Fibroblast of mammary gland (primary cell): ENCODE data around the gene TM4SF20.

Source experiments
- DNase-seq: peaks from one replicate; pipeline ENCODE4 v3.0.0-alpha.2; 2010; ENCODE audit warnings: low read depth
- H3K4me3 ChIP-seq: 2 replicates; pipeline ENCODE4 v1.5.1; 2011; ENCODE audit warnings: low read depth, mild to moderate bottlenecking, low read length, moderate library complexity; ENCODE audit not compliant: control insufficient read depth
- CTCF ChIP-seq: conservative IDR thresholded peaks from 2 replicates; pipeline ENCODE4 v1.5.1; 2011; ENCODE audit warnings: low read depth, low read length, inconsistent platforms; ENCODE audit not compliant: control insufficient read depth, insufficient read depth

The TM4SF20 gene, protein sequence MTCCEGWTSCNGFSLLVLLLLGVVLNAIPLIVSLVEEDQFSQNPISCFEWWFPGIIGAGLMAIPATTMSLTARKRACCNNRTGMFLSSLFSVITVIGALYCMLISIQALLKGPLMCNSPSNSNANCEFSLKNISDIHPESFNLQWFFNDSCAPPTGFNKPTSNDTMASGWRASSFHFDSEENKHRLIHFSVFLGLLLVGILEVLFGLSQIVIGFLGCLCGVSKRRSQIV

DNA sequence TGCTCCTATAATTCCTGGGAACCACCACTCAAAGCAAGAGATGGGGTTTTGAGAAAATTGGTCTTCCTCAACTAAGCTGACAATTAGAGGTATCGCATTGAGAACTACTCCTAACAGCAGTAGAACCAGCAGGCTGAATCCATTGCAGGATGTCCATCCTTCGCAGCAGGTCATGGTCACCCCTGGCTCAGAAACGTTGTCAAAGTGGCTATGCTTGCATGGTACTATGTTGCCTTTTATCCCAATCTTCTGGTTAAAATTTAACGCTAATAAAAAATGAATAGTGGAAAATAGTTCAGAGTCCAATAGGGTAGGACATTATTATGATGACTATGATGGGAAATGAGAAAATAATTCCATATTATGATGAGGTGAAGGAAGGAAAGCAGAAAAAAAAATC, at the start of gene TM4SF20:
TM4SF20 (minus strand) TSS at position 212 of the 400 bp plus-strand sequence; CDS start at position 174, 38 bp downstream.
- no peak for TF ChIP-seq CTCF
- no peak within 1 kb of the TSS for H3K4me3 ChIP-seq
- no peak for DNase-seq

GRCh38 chr2:227428731-227429285, 49.7 kb upstream of the TM4SF20 start:
- DNase-seq = no peak
- H3K4me3 ChIP-seq = no peak overlapping the region
- no peak for TF ChIP-seq CTCF

DNA sequence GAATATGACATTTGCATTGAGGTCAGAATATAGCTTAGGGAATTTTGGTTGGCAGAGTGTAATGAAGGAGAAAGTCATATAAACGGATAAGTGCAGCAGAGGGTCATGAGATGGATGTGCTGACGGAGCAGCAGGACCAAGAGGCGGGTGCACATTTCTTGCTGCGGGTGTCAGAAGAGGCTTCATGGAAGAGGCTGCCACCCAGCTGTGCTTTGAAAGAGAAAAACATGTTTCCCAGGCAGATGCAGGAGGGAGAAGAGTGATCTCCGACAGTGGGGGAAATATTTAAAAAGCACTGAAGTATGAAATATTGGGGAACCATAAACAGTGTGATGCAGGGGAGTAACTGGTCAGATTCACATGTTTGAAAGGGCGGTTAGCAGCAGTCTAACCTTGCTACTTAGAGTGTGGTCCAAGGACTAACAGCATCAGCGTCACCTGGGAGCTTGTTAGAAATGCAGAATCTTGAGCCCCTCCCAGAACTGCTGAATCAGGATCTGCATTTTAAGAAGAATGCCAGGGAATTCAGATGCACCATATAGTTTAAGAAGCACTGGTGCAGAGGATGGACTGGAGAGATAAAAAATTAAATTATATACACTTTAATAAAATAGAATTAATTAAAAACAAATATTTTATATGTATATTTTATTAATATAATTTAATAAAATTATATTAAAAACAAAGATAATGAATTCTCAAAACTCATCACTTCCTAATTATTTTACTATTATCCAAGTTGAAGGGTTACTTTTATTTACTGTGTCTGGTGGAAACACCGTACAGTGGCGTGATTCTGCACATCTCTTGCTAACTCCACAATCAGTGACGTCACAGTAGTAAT, 44.8 kb upstream of the TM4SF20 start:
- DNase-seq = no peak
- no peak for TF ChIP-seq CTCF
- H3K4me3 ChIP-seq = no peak overlapping the region

- no peak for TF ChIP-seq CTCF
- DNase-seq = no peak
Measured at GRCh38 chr2:227420087-227421052, 41.3 kb upstream of the TM4SF20 start.

GRCh38 chr2:227416701-227417100, 37.6 kb upstream of the TM4SF20 start:
- DNase-seq = no peak
- TF ChIP-seq CTCF = no peak
- H3K4me3 ChIP-seq = no peak overlapping the region

More at GRCh38 chr2:227420087-227421052, 41.3 kb upstream of the TM4SF20 start:
- no peak overlapping the region for H3K4me3 ChIP-seq
